Mesothelial cell of epicardium (in vitro differentiated cells): ENCODE measurements around the gene INSC. TPM values are rescaled to one million over a fixed set of nuclear protein-coding genes. Genes with fewer than 3 reads are reported as not detected.

Experiments
- DNase-seq, 2 experiments: peaks; one replicate each; pipeline ENCODE4 v3.0.0; 2021; ENCODE audit warnings: low spot score in 2 of 2; ENCODE audit not compliant: unreplicated experiment in 2 of 2
- H3K27ac Mint-ChIP-seq: 2 replicates; pipeline ENCODE4 v1.8.0; 2021; ENCODE audit warnings: mixed read lengths
- H3K27me3 Mint-ChIP-seq: 2 replicates; pipeline ENCODE4 v1.8.0; 2021; ENCODE audit warnings: low read depth, mixed read lengths
- H3K36me3 Mint-ChIP-seq: 2 replicates; pipeline ENCODE4 v1.8.0; 2021; ENCODE audit warnings: mixed read lengths
- H3K4me1 Mint-ChIP-seq: 2 replicates; pipeline ENCODE4 v1.8.0; 2021; ENCODE audit warnings: mixed read lengths
- H3K4me3 Mint-ChIP-seq: 2 replicates; pipeline ENCODE4 v1.8.0; 2021; ENCODE audit warnings: mild to moderate bottlenecking, moderate library complexity, mixed read lengths
- H3K9me3 Mint-ChIP-seq: 2 replicates; pipeline ENCODE4 v1.8.0; 2021; ENCODE audit warnings: mixed read lengths
- total RNA-seq: library from RNA; stranded (reverse); gene quantifications from 3 replicates; pipeline ENCODE4 v1.2.1, GENCODE V29; 2021
- TF ChIP-seq, protein P1 (sequence below): fragments of 200-600 bp; sonication (generic); IDR thresholded peaks from one replicate; pipeline ENCODE4 v1.5.0; 2021; ENCODE audit warnings: antibody characterized with exemption; ENCODE audit not compliant: unreplicated experiment

INSC gene
- total RNA-seq, 1 donor from 2014 or later, result not detected

DNA sequence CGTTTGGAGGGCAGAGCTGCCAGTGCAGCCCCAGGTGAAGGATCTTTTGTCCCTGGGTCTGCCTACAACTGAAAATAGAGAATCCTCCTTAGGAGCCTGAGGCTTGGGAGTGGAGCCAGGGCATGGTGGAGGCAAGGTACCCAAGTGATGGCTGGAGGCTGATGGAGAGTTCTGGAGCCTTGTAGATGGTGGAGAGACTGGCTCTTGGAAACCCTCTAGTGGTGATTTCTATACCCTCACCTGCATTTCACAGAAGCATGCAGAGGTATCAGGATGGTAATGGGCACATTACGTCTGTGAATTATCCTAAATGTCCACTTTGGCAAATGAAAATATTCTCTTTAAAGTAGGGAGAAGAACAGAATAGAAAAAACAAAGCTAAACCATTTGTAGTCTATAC, 44.4 kb downstream of the INSC start:
- no peaks in the 10 kb centered on the region for H3K9me3 Mint-ChIP-seq
- TF ChIP-seq, protein P1, sequence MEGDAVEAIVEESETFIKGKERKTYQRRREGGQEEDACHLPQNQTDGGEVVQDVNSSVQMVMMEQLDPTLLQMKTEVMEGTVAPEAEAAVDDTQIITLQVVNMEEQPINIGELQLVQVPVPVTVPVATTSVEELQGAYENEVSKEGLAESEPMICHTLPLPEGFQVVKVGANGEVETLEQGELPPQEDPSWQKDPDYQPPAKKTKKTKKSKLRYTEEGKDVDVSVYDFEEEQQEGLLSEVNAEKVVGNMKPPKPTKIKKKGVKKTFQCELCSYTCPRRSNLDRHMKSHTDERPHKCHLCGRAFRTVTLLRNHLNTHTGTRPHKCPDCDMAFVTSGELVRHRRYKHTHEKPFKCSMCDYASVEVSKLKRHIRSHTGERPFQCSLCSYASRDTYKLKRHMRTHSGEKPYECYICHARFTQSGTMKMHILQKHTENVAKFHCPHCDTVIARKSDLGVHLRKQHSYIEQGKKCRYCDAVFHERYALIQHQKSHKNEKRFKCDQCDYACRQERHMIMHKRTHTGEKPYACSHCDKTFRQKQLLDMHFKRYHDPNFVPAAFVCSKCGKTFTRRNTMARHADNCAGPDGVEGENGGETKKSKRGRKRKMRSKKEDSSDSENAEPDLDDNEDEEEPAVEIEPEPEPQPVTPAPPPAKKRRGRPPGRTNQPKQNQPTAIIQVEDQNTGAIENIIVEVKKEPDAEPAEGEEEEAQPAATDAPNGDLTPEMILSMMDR, result no peak
- no peak overlapping the region for H3K4me3 Mint-ChIP-seq
- H3K27me3 Mint-ChIP-seq, result peaks cover 24% of the 10 kb centered on the region
- DNase-seq, result no peak
- H3K36me3 Mint-ChIP-seq, result no peaks in the 10 kb centered on the region
- no peak overlapping the region for H3K27ac Mint-ChIP-seq
- H3K4me1 Mint-ChIP-seq, result peaks cover 2% of the 10 kb centered on the region

DNA sequence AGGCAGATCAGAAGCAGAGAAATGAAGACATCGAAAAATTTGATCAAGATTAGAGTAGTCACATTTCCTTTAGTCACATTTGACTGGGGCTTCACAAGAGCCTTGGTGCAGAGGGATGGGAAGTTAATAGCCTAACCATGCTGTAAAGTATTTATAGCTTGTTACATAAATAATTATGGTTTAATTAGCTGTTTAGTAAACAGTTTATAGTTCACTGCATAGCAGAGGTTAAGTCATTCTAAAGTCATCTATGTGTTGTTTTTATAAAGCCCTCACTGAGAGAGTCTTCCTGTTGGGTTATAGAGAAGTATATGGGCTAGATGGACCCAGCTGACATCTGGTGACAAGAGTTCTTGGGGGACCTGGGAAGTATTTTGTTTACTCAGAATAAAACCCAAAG, 47.1 kb downstream of the INSC start:
- H3K27ac Mint-ChIP-seq, result no peak overlapping the region
- H3K36me3 Mint-ChIP-seq, result no peaks in the 10 kb centered on the region
- H3K9me3 Mint-ChIP-seq, result no peaks in the 10 kb centered on the region
- H3K27me3 Mint-ChIP-seq, result peaks cover 37% of the 10 kb centered on the region
- H3K4me3 Mint-ChIP-seq, result no peak overlapping the region
- DNase-seq, result no peak
- TF ChIP-seq, protein P1, result no peak
- H3K4me1 Mint-ChIP-seq, result no peaks in the 10 kb centered on the region

DNA sequence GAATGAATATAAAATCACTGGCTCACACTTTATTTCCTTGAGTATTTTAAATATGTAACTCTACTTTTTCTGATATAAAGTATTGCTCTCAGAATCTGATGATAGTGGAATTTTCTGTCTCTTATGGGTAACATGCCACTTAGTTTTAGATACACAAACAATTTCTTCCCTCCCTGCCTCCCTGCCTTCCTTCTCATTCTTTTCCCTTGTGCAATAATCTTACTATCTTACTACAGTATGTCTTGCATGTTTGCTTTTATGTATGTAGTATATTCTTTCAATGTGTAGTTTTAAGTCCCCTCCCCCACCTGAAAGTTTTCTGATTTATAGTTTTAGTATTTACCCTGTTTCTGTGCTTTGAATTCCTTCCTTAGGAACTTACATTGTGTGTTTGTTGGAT, 48.4 kb downstream of the INSC start:
- TF ChIP-seq, protein P1, result no peak
- Mint-ChIP-seq H3K4me3 (no peak overlapping the region), H3K9me3 (no peaks in the 10 kb centered on the region), H3K36me3 (no peaks in the 10 kb centered on the region), H3K27me3 (peaks cover 37% of the 10 kb centered on the region), H3K27ac (no peak overlapping the region), H3K4me1 (no peaks in the 10 kb centered on the region)
- DNase-seq, result no peak

DNA sequence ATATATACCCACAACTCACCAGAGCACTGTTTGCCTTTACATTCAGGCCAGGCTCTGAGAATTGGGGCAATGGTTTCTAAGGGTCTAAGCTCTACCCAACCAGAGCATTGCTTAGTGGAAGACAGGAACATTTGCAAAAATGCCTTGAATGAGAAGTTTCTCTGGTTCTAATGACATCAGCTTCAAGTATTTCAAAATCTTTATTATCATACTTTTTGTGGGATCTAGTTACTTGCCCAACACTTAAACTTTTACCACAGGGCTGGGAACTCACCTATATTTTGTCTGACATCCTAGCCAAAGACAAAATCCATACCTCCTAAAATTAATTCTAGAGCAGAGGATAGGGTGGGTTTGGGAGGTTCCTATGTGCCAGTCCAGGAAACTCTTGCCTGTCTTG, 51.5 kb downstream of the INSC start:
- H3K27ac Mint-ChIP-seq, result no peak overlapping the region
- H3K4me3 Mint-ChIP-seq, result no peak overlapping the region
- peaks cover 25% of the 10 kb centered on the region for H3K27me3 Mint-ChIP-seq
- no peaks in the 10 kb centered on the region for H3K36me3 Mint-ChIP-seq
- H3K4me1 Mint-ChIP-seq, result no peaks in the 10 kb centered on the region
- TF ChIP-seq, protein P1, result no peak
- no peaks in the 10 kb centered on the region for H3K9me3 Mint-ChIP-seq
- no peak for DNase-seq

DNA sequence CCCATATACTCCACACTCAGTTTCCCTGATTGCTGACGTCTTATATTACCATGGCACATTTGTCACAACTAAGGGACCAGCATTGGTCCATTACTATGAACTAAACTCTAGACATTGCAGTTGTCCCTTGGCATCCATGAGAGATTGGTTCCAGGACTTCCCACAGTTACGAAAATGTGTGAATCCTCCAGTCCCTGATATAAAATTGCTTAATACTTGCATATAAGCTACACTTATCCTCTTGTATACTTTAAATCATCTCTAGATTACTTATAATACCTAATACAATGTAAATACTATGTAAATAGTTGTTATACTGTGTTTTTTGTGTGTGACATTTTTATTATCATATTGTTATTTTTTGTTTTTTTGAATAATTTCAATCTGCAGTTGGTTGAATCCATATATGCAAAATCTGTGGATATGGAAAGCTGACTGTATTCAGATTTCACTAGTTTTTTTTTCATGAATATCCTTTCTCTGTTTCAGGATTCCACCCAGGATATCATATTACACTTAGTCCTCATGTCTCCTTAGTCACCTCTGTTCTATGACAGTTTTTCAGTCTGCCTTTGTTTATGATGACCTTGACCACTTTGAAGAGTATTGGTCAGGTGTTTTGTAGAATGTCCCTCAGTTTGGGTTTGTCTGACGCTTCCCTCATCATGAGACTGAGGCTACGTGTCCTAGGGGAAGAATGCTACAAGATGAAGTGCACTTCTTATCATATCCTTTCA, 55.3 kb downstream of the INSC start:
- H3K27me3 Mint-ChIP-seq, result peaks cover 28% of the 10 kb centered on the region
- DNase-seq, result no peak
- no peak overlapping the region for H3K27ac Mint-ChIP-seq
- H3K36me3 Mint-ChIP-seq, result no peaks in the 10 kb centered on the region
- TF ChIP-seq, protein P1, result no peak
- no peaks in the 10 kb centered on the region for H3K9me3 Mint-ChIP-seq
- no peak overlapping the region for H3K4me3 Mint-ChIP-seq
- H3K4me1 Mint-ChIP-seq, result no peaks in the 10 kb centered on the region
